Umbilical cord (tissue), 2 donors: ENCODE measurements around the gene LINGO4. TPM values are rescaled to one million over a fixed set of nuclear protein-coding genes. Genes with fewer than 3 reads are reported as not detected.

Experiments
- DNase-seq: peaks from one replicate; pipeline ENCODE4 v3.0.0-alpha.2; 2015; ENCODE audit warnings: low spot score
- total RNA-seq: library from RNA; depleted of rRNA; stranded (reverse); fragments of >200 nt; gene quantifications from one replicate; pipeline ENCODE4 v1.2.3, GENCODE V29; 2014; ENCODE audit warnings: low replicate concordance; ENCODE audit not compliant: insufficient read depth

LINGO4 gene
- total RNA-seq, 1 donor from 2014 or later = 0.96 TPM

GRCh38 chr1:151834239-151834638 lies 29.0 kb upstream of the LINGO4 start:
- no peak for DNase-seq

DNA sequence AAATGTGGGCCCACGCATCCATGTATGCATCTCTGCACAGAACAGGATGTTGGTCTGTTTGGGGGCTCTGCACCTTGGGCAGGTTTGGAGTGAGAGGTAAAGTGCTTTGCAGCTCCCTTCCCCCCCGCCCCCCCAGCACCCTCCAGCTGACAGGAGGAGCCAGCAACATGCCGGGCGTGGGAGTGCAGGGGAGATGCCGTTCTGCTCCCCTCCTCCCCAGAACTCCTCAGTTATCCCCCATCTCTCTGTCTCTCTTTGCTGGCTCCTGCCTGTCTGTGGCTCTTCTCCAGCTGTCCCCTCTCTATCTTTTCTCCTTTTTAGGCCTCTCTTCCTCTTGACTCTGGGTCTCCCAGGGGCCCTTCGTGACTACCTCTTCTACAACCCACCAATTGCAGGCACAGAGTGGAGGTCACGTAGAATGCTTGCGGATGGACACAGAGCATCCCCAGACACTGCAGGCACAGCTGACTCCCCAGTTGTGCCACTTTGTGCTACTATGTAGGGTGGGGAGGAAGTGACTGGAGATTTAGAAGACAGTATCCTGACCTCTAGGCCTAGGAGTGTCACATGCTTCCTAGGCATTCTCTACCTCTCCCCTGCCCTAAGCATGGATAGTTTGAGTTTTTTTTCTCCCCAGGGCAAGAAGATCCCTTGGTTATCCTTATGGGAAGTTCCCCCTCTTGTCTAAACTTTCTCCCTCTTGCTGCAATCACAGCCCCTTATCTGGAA lies 28.1 kb upstream of the LINGO4 start:
- no peak for DNase-seq

GRCh38 chr1:151832318-151832980 lies 27.2 kb upstream of the LINGO4 start:
- no peak for DNase-seq

DNA sequence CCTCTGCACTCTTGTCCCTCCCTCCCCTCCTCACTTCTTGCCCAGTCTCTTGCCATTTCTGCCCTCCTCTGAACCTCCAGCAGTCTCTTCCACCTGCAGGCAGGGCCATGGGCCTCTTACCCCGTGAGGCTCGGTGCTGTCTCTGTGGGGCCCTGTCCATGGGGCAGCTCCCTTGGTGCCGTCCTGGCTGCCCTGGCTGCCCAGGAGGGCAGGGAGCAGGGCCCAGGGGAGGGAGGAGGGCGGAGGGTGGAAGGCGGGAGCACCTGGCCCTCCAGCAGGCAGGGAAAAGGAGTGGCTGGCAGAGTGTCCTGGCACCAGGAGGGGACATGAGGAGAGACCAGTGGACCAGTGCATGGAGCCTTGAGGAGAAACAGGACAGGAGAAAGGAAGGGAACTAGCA lies 26.4 kb upstream of the LINGO4 start, which contains the start of gene RORC:
Gene RORC (minus strand): TSS at position 198 of the 400 bp plus-strand sequence. CDS start 38 bp downstream, at position 160.
- no peak for DNase-seq

GRCh38 chr1:151831256-151831591 lies 26.0 kb upstream of the LINGO4 start:
- DNase-seq = no peak

DNA sequence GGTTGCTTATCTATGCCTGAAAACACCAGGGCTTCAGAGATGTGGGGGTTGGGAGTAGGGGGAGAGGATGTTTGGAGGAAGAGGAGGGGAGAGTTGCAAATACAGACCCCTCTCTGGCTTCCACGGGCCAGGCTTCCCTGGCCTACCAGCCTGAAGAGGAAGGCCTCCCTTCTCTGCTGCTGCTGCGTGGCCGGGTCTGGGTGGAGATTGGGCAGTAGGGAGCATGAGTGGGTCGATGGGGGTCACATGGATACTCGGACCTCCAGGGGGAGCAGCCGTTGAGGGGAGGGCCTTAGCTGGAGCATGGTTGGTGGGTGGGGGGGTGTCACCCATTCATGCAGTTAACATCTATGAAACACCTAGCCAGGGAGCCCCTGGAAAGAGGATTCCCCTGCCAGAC lies 24.8 kb upstream of the LINGO4 start:
- DNase-seq = no peak

DNA sequence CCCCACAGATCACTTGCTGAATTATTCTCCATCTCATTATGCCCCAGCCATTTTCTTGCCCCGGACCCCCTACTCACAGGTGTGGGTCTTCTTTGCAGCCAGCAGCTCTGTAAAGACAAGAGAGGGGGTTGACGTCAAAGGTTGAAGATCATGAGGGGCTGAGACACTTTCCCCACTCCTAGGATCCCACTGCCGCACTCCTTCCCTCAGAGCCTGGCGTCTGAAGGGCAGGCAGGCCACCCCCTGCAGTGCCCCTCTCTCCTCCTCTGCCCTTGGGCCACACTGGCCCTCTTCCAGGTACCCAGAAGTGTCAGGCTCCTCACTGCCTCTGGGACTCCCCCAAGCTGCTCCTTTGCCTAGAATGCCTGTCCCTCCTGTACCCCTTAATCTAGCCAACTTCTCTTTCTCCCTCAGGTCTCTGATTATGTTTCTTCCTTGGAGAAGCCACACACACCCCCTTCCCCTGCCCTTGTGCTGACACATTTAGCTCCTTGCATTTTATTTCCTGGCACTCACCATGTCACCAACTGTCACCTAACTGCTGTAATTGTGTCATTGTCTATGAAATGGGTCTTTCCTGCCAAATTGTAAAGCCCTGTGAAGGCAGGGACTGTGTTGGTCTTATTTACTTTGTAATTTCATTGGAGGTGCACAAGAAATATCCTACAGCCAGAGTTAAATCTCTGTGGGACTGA lies 24.3 kb upstream of the LINGO4 start:
- no peak for DNase-seq

DNA sequence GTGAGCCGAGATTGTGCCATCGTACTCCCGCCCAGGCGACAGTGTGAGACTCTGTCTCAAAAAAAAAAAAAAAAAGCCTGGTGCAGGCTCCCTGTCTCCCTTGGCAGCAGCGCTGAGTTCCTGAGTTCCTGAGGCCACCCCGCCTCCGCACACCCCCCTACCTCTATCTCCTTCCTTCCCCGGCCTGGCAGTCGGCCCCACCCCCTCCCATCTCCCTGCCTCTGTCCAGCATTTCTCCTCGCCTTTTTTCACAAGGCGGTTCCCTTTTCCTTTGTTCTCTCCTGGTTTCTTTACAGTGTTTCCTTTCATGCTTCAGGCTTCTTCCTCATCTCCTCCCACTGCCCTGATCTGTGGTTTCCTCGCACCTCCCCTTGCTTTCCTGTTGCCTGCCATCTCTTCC lies 23.7 kb upstream of the LINGO4 start:
- peak; percentile 58 for DNase-seq

GRCh38 chr1:151827853-151828252 lies 22.6 kb upstream of the LINGO4 start:
- DNase-seq = no peak

DNA sequence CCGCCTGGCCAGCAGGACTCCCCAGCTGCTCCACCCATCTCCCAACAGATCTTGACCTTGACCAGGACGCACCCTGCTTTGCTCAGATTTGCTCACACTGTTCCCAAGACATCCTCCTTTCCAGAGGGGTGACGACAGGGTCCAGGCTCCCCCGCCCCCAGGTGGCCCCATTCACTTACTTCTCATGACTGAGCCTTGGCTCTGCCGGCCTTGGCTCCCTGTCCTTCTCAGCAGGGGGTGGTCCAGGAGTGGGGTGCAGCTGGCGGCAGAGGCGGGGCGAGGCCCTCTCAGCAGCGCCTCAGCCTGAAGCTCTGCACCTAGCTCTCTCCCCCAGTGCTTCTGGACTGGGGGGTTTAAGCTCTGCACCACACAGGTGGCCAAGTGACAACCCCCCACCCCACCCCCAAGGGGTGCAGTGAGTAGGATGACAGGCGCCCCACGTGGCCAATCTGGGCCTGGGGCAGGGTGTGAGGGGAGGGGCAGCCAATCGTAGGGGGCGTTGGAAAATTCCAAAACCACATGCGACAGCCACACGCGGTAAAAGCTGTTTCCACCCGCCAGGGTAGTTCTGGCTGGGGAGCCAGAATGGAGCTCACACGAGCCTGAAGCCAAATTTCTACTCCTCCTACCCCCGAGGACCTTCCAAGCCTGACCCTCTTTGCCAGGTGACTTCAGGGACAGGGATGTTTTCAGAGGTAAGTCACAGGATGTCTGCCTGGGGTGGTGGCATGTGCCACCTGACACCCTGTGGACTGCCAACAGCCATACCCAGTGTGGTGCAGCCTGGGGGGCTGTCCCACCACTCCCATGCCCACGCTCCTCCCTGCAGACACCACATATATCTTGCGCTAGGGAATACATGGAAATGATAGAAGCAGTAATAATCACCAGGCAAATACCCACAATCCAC lies 20.8 kb upstream of the LINGO4 start:
- no peak for DNase-seq

- DNase-seq = no peak
Measured at GRCh38 chr1:151825204-151825603, 20.0 kb upstream of the LINGO4 start.

DNA sequence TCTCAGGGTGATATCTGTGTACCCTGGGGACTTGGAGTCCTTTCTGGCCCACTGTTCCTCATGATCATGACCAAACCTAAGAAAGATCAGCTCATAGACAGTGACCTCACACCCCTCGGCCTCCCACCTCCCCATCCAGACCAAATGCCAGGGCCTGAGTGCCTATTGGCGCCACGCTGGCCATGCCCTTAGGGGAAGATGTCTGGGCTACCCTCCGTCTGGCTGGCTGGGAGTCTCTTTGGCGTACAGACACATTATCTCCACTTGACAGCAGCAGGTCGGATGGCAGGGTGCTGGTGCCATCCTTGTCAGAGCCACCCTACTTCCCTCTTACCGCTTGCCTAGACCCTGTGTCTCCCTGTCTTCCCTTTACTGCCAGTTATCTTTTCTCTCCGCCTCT lies 18.0 kb upstream of the LINGO4 start:
- DNase-seq = no peak

- DNase-seq = no peak
Measured at GRCh38 chr1:151822404-151822803, 17.2 kb upstream of the LINGO4 start.

DNA sequence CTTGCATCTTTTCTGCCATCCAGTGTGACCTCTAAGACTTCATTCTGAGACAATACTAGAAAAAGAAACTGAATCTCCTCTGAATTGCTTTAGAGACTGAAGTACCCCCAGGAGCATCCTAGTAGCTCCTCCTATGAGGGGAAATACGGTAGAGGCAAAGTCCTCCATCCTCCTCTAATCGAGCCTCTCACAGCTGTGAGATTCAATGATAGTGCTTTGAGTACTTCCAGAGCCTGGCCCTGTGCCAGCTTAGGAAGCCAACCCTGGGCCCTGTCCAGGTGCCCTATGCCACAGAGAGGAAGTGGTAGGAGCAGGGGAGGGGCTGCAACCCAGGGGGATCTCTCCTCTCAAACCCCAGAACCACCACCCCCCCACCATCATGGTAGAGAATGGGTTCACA lies 15.7 kb upstream of the LINGO4 start:
- DNase-seq = no peak

- DNase-seq = no peak
Measured at GRCh38 chr1:151819976-151820623, 14.9 kb upstream of the LINGO4 start.

DNA sequence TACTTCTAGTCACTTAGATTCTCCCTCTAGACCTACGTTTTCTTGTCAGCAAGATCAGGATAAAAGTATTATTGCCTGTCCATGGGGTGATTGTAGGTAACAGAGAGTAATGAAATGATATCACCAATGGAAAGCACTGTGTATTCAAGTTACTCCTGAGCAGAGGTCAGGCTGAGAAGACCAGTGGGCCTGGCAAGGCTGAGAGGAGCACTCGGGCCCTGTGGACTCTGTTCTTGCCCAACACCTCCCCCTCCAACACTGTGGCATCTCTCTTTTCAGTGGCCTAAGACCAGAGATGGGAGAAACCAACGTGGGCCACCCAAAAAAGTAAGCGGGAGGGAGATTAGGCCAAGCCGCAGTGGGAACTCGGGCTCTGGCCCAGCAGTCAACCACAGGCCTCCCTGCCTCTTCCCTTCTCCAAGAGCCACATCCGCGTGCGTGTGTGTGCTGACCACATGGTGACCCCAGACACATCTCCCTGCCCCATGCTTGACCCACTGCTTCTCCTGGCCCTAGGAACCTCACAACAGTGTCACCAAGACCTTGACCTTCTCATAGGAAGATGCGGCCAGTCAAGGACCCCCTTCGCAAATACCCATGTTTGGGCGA lies 14.1 kb upstream of the LINGO4 start:
- DNase-seq = no peak

DNA sequence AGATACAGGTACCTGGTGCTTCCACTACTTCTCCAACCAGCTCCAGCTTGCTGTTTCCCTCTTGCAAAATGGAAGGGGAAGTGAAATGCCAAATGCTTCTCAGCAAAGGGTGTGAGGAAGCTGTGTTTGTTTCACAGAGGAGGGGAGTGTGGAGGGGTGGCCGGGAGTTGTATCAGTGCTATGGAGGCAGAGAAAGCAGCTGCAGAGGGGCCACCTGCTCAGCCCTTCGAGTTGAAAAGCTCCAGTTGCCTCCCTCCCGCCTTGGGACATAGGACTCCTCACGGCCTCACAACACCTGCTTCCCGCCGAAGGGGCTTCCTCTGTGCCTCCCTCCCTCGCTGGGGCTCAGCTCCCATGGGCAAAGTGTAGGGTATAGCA lies 12.1 kb upstream of the LINGO4 start:
- DNase-seq = no peak

DNA sequence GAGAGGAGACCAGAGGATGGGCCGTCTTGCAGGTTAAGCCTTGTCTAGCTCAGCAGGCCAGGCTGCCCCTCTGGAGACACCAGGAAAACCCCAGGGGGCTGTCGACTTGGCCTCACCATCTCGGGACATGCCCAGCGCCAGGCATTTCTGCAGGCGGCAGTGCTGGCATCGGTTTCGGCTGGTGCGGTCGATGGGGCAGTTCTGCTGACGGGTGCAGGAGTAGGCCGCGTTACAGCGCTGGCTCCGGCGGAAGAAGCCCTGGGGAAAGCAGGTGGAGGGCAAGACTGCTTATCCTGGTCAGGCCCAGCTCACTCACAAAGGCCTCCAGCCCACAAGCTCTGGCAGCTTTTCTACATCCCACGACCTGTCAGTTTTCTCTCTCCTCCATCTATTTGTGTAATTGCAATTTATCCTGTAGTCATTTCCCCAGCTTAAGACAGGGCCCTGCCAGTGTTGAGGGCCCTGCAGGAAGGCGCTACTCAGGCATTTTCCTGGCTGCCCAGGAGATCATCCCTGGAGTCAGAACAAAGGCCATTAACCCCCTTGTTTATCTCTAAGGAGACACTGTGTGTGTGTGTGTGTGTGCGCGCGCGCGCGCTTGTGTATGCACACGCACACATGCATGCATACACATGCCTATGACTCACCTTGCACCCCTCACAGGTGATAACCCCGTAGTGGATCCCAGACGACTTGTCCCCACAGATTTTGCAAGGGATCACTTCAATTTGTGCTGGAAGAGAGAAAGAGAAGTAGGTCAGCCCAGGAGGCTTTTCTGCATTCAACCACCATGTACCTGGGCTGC lies 11.5 kb upstream of the LINGO4 start:
- DNase-seq = no peak

GRCh38 chr1:151815716-151816327 lies 10.6 kb upstream of the LINGO4 start:
- DNase-seq = no peak
